Activated CD4-positive, alpha-beta memory T cell treated with anti-CD3 and anti-CD28 coated beads for 36 hours (primary cell): ENCODE results near the gene GINS2. TPM values are rescaled to one million over a fixed set of nuclear protein-coding genes. Genes with fewer than 3 reads are reported as not detected.

Experiments
- CTCF ChIA-PET: fragments of 350-600 bp; sonication (Branson Sonifier 250); formaldehyde crosslinking; loops from one replicate; lab custom pipeline; 2021; ENCODE audit warnings: antibody characterized with exemption, inconsistent platforms; lab: Charles Lee
- POLR2A ChIA-PET: fragments of 350-600 bp; sonication (Branson Sonifier 250); formaldehyde crosslinking; loops from one replicate; lab custom pipeline; 2021; ENCODE audit warnings: antibody characterized with exemption; lab: Charles Lee
- DNase-seq: peaks from one replicate; pipeline ENCODE4 v3.0.0-alpha.2; 2020
- H3K27ac Mint-ChIP-seq: one replicate; pipeline ENCODE4 v1.8.0; 2021; ENCODE audit warnings: mixed read lengths
- H3K27me3 Mint-ChIP-seq: one replicate; pipeline ENCODE4 v1.8.0; 2021; ENCODE audit warnings: mixed read lengths
- H3K36me3 Mint-ChIP-seq: one replicate; pipeline ENCODE4 v1.8.0; 2021; ENCODE audit warnings: mixed read lengths
- H3K4me1 Mint-ChIP-seq: one replicate; pipeline ENCODE4 v1.8.0; 2021; ENCODE audit warnings: low read depth, mixed read lengths
- H3K4me3 Mint-ChIP-seq: one replicate; pipeline ENCODE4 v1.8.0; 2021; ENCODE audit warnings: mild to moderate bottlenecking, mixed read lengths
- H3K9me3 Mint-ChIP-seq: one replicate; pipeline ENCODE4 v1.8.0; 2021; ENCODE audit warnings: mixed read lengths
- intact Hi-C: fragments of 100-400 bp; cut with micrococcal nuclease; formaldehyde crosslinking; loops from one replicate; pipeline ENCODE4 v1.15.1; 2023
- total RNA-seq, 2 experiments: library from RNA; stranded (reverse); gene quantifications; one replicate each; pipeline ENCODE4 v1.2.3, GENCODE V29; 2021

The GINS2 gene
- total RNA-seq, 2 experiments from 2014 or later = 66.9 to 67.8 TPM

GRCh38 chr16:85629853-85630252, 58.9 kb downstream of the GINS2 start:
- ChIA-PET POLR2A (no interaction called here), CTCF (interaction anchor here (2.0 kb wide), 1 partner anchor 14 kb away, joined by 9 read pairs; no protein-coding TSS in a partner anchor)
- Mint-ChIP-seq H3K36me3 (peaks cover 8% of the 10 kb centered on the region), H3K4me3 (no peak overlapping the region), H3K27me3 (no peaks in the 10 kb centered on the region), H3K9me3 (peaks cover 11% of the 10 kb centered on the region), H3K27ac (no peak overlapping the region), H3K4me1 (peaks cover 3% of the 10 kb centered on the region)
- no peak for DNase-seq
- intact Hi-C loops = no loop called here

GRCh38 chr16:85629326-85629725, 59.4 kb downstream of the GINS2 start:
- Mint-ChIP-seq H3K4me3 (no peak overlapping the region), H3K36me3 (peaks cover 8% of the 10 kb centered on the region), H3K4me1 (peaks cover 3% of the 10 kb centered on the region), H3K27me3 (no peaks in the 10 kb centered on the region), H3K9me3 (peaks cover 11% of the 10 kb centered on the region), H3K27ac (no peak overlapping the region)
- CTCF ChIA-PET = interaction anchor here (2.0 kb wide), 1 partner anchor 14 kb away, joined by 9 read pairs; no protein-coding TSS in a partner anchor
- POLR2A ChIA-PET = no interaction called here
- intact Hi-C loops = no loop called here
- no peak for DNase-seq

- H3K36me3 Mint-ChIP-seq = peaks cover 8% of the 10 kb centered on the region
- H3K27me3 Mint-ChIP-seq = no peaks in the 10 kb centered on the region
- peaks cover 11% of the 10 kb centered on the region for H3K9me3 Mint-ChIP-seq
- peaks cover 3% of the 10 kb centered on the region for H3K4me1 Mint-ChIP-seq
- intact Hi-C loops = no loop called here
- no peak overlapping the region for H3K27ac Mint-ChIP-seq
- H3K4me3 Mint-ChIP-seq = no peak overlapping the region
- ChIA-PET POLR2A (no interaction called here), CTCF (interaction anchor here (0.6 to 5.8 kb wide), 2 partner anchors 12 to 135 kb away, joined by 3 to 36 read pairs; no protein-coding TSS in a partner anchor)
- no peak for DNase-seq
Observed at GRCh38 chr16:85628645-85629044, 60.1 kb downstream of the GINS2 start.

- Mint-ChIP-seq H3K27me3 (no peaks in the 10 kb centered on the region), H3K4me1 (peaks cover 3% of the 10 kb centered on the region), H3K27ac (no peak overlapping the region), H3K36me3 (peaks cover 8% of the 10 kb centered on the region), H3K9me3 (peaks cover 11% of the 10 kb centered on the region), H3K4me3 (no peak overlapping the region)
- ChIA-PET CTCF (interaction anchor here (0.6 to 5.8 kb wide), 2 partner anchors 12 to 134 kb away, joined by 3 to 36 read pairs; no protein-coding TSS in a partner anchor), POLR2A (no interaction called here)
- intact Hi-C loops = no loop called here
- DNase-seq = no peak
Observed at GRCh38 chr16:85628265-85628556, 60.5 kb downstream of the GINS2 start.

DNA sequence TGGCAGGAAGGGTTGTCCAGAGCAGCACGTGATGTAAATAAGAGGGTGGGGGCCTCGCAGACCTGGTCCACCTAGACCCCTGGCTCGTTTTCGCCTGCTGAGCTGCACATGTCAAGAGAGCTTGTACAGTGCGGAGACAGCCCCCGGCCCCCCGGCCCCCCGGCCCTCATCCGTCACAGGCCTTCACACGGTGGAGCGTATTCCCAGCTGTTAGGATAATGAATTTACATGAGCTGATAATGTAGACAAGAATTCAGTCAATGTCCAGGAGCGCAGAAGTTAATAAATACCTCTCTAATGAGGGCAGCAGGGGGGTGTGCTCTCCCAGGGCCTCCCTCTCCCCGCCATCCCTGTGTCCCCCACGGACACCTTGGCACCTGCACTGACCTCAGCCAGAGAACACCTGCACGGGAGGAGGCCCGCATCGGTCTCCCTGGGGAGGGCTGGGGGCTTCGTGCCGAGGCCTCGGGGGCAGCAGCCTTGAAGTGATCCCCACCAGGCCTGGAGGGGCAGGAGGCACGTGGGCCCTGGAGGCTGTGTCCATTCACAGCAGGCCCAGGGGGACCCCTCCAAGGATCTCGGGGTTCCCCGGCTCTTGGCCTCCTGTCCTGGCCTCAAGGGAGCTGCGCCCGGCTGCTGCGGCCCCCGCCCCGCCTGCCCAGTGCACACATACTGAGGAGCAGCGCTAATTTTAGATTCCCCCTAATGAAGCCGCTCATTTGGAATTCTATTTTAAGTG, 61.1 kb downstream of the GINS2 start:
- Mint-ChIP-seq H3K27ac (no peak overlapping the region), H3K27me3 (no peaks in the 10 kb centered on the region), H3K36me3 (peaks cover 8% of the 10 kb centered on the region), H3K4me1 (peaks cover 5% of the 10 kb centered on the region), H3K4me3 (no peak overlapping the region), H3K9me3 (peaks cover 11% of the 10 kb centered on the region)
- no peak for DNase-seq
- CTCF ChIA-PET = interaction anchor here (5.8 kb wide), 1 partner anchor 11 kb away, joined by 36 read pairs; no protein-coding TSS in a partner anchor
- POLR2A ChIA-PET = no interaction called here
- intact Hi-C loops = no loop called here

DNA sequence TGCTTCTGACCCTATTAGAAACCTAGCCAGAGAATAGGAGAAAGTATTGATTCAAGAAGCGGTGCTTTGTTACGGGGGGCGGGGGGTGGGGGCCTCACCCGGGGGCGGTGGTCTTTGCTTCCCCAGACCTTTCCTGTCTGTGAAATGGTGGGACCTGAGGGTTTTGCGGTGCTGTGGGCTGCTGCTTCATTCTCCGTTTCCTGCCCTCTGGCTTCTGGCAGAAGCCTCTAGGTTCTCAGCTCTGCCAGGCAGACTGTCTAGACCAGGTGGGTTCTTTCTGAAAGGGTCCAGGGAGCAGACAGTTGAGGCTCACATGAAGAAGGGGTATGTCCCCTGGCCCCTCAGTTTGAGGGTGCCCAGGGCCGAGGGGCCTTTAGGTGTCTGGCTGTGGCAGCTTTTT, 61.7 kb downstream of the GINS2 start:
- ChIA-PET POLR2A (no interaction called here), CTCF (interaction anchor here (5.8 kb wide), 1 partner anchor 10 kb away, joined by 36 read pairs; no protein-coding TSS in a partner anchor)
- H3K27me3 Mint-ChIP-seq = no peaks in the 10 kb centered on the region
- peaks cover 11% of the 10 kb centered on the region for H3K9me3 Mint-ChIP-seq
- DNase-seq = no peak
- peaks cover 8% of the 10 kb centered on the region for H3K36me3 Mint-ChIP-seq
- H3K4me3 Mint-ChIP-seq = no peak overlapping the region
- no peak overlapping the region for H3K27ac Mint-ChIP-seq
- H3K4me1 Mint-ChIP-seq = peaks cover 5% of the 10 kb centered on the region
- intact Hi-C loops = no loop called here

Other genes with a start within 250 kb of the GINS2 start
- gene GSE1, start 75.6 kb downstream of the GINS2 start, total RNA-seq = 10 to 100 TPM; 15.3 to 16.0 TPM
- not detected for gene C16orf74, start 62.1 kb upstream of the GINS2 start, total RNA-seq
- 10 to 100 TPM; 27.5 to 27.9 TPM for gene EMC8, start 110.6 kb upstream of the GINS2 start, total RNA-seq
- gene COX4I1, start 110.7 kb upstream of the GINS2 start, total RNA-seq = 100 to 1,000 TPM; 493 to 511 TPM
- 10 to 100 TPM; 41.7 to 43.1 TPM for gene IRF8, start 210.2 kb upstream of the GINS2 start, total RNA-seq